ENCODE data around the gene PIP5K1B.

DNA sequence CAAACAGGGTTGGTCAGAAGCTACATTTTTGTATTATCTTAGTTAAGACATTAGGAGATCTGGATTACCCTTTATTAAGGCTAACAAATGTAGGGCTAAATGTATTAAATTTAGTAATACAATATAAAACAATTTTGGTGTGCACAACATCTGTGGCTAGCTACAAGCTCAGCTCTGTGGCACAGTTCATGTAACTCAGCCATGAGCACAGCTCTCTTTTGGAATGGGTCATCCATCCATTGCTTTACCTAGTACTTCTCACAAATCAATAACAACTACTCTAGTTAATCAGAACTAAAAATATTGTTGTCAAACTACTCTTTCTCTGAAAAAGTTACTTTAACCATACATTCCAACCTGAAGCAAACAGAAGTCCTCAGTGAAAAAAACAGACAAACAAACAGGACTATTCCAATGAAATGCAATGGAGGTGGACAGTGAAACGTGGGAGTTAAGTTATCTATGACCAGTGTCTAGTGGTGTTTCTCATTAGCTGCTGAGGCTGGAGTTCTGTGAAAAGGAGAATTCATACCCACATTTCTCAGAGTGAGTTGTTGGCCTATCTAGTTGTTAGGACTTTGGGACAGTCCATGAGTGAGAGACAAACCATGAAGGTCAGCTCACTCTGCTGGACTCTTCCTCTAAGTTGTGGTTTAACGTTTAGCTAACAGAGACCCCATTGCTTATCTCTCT lies 55.1 kb downstream of the PIP5K1B start:
- TF ChIP-seq, protein P1, sequence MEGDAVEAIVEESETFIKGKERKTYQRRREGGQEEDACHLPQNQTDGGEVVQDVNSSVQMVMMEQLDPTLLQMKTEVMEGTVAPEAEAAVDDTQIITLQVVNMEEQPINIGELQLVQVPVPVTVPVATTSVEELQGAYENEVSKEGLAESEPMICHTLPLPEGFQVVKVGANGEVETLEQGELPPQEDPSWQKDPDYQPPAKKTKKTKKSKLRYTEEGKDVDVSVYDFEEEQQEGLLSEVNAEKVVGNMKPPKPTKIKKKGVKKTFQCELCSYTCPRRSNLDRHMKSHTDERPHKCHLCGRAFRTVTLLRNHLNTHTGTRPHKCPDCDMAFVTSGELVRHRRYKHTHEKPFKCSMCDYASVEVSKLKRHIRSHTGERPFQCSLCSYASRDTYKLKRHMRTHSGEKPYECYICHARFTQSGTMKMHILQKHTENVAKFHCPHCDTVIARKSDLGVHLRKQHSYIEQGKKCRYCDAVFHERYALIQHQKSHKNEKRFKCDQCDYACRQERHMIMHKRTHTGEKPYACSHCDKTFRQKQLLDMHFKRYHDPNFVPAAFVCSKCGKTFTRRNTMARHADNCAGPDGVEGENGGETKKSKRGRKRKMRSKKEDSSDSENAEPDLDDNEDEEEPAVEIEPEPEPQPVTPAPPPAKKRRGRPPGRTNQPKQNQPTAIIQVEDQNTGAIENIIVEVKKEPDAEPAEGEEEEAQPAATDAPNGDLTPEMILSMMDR (optimal IDR thresholded peaks at IDR 0.05 in 1 of 3, IDR thresholded peaks at IDR 0.05 in 1 of 3, conservative IDR thresholded peaks at IDR 0.05 in 1 of 3; ENCODE audit: extremely low read depth in 1 of 3, insufficient read depth in 2 of 3, low read length in 3 of 3), result no peak
- no peak for TF ChIP-seq EZH2 (IDR thresholded peaks at IDR 0.05; ENCODE audit: low read length)
